Fibroblast of lung (primary cell): ENCODE measurements around the gene TARM1. TPM values are rescaled to one million over a fixed set of nuclear protein-coding genes. Genes with fewer than 3 reads are reported as not detected.

ENCODE experiments used
- DNase-seq, 2 donors: peaks; one replicate each; pipeline versions ENCODE4 v3.0.0 to v3.0.0-alpha.2; 2010; ENCODE audit warnings: low read depth in 2 of 2
- H2AFZ ChIP-seq: 2 replicates; pipeline ENCODE4 v1.5.1; 2012; ENCODE audit warnings: low read length, control low read depth, inconsistent platforms
- H3K27ac ChIP-seq: 2 replicates; pipeline ENCODE4 v1.5.1; 2011; ENCODE audit warnings: low read length, control low read depth; ENCODE audit not compliant: insufficient read depth
- H3K27me3 ChIP-seq: 2 replicates; pipeline ENCODE4 v1.5.1; 2011; ENCODE audit warnings: mild to moderate bottlenecking, low read length; ENCODE audit not compliant: control insufficient read depth, insufficient read depth
- H3K36me3 ChIP-seq: 2 replicates; pipeline ENCODE4 v1.5.1; 2011; ENCODE audit warnings: low read length; ENCODE audit not compliant: control insufficient read depth, insufficient read depth
- H3K4me1 ChIP-seq: 2 replicates; pipeline ENCODE4 v1.5.1; 2011; ENCODE audit warnings: low read length; ENCODE audit not compliant: control insufficient read depth, insufficient read depth; ENCODE audit errors: extremely low read depth
- H3K4me2 ChIP-seq: 2 replicates; pipeline ENCODE4 v1.5.1; 2011; ENCODE audit warnings: low read length, control low read depth; ENCODE audit not compliant: insufficient read depth; ENCODE audit errors: extremely low read depth
- H3K4me3 ChIP-seq, 4 experiments: fragments of 200-600 bp in 1 of 4; sonication (generic) in 1 of 4; replicated peaks in 1 of 4; 2 replicates each; pipeline ENCODE4 v1.5.1; 2011 to 2016; ENCODE audit warnings: low read length in 4 of 4, low read depth in 3 of 4, mild to moderate bottlenecking in 3 of 4, control low read depth in 2 of 4, inconsistent platforms in 1 of 4, mixed read lengths in 1 of 4; ENCODE audit not compliant: insufficient read depth in 1 of 4; ENCODE audit errors: control extremely low read depth in 1 of 4
- H3K79me2 ChIP-seq: 2 replicates; pipeline ENCODE4 v1.5.1; 2012; ENCODE audit warnings: mild to moderate bottlenecking, low read length, inconsistent platforms; ENCODE audit not compliant: control insufficient read depth, insufficient read depth
- H3K9ac ChIP-seq: 2 replicates; pipeline ENCODE4 v1.5.1; 2011; ENCODE audit warnings: mild to moderate bottlenecking, low read length, control low read depth; ENCODE audit not compliant: insufficient read depth
- H3K9me3 ChIP-seq: 2 replicates; pipeline ENCODE4 v1.5.1; 2012; ENCODE audit warnings: low read depth, low read length; ENCODE audit not compliant: control insufficient read depth, insufficient read depth
- H4K20me1 ChIP-seq: 2 replicates; pipeline ENCODE4 v1.5.1; 2011; ENCODE audit warnings: low read length; ENCODE audit not compliant: control insufficient read depth, insufficient read depth; ENCODE audit errors: extremely low read depth
- EZH2 ChIP-seq: IDR thresholded peaks from 2 replicates; pipeline ENCODE4 v1.5.1; 2012; ENCODE audit warnings: low read length, control low read depth, mild to moderate bottlenecking; ENCODE audit errors: missing control alignments
- polyA minus RNA-seq: library from RNA; depleted of rRNA, polyadenylated mRNA; stranded (reverse); fragments of >200 nt; gene quantifications from 2 replicates; pipeline ENCODE4 v1.2.3, GENCODE V29; 2011; ENCODE audit warnings: low replicate concordance
- polyA plus RNA-seq, 2 donors: library from polyadenylated mRNA; depleted of rRNA in 1 of 2; stranded (reverse) in 1 of 2; unstranded in 1 of 2; fragments of >200 nt; gene quantifications; 2 replicates each; pipeline ENCODE4 v1.2.1, GENCODE V29; 2011 to 2012; ENCODE audit warnings: missing spikeins in 1 of 2
- total RNA-seq: library from RNA; depleted of rRNA; stranded (reverse); fragments of >200 nt; gene quantifications from 2 replicates; pipeline ENCODE4 v1.2.1, GENCODE V29; 2014
- TF ChIP-seq, protein P1 (sequence below), 2 donors: IDR thresholded peaks in 1 of 2; conservative IDR thresholded peaks in 1 of 2; 1 replicate in 1 of 2; 2 replicates in 1 of 2; pipeline ENCODE4 v1.5.1; 2011 to 2012; ENCODE audit warnings: low read length in 2 of 2, control low read depth in 1 of 2, inconsistent platforms in 1 of 2, low read depth in 1 of 2, mild to moderate bottlenecking in 1 of 2

Gene TARM1
- not detected in 2 replicates for total RNA-seq
- polyA plus RNA-seq: not detected in 2 replicates
- polyA plus RNA-seq (2012): not detected in 2 replicates
- polyA minus RNA-seq: not detected in 2 replicates

DNA sequence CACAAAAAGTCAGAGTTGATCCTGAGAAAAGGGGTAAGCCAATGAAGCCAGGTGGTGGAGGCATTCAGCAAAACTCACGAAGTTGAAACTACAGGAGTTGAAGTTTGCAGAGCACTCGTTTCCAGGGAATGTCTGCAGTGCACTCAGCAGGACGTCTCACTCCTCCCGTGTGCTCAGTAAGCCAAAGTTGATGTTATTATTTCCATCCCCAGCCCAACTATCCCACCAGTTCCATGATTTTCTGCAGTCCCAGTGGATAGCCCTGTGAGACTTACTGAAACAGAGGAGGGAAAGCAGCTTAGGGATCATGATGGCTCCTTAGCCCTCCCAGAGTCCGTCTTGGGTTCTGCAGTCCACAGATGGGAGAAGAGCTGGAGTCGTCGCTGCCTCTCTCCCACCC, at the start of gene TARM1:
TARM1 (minus strand) TSS at position 334 of the 400 bp plus-strand sequence; CDS start at position 309, 25 bp downstream.
- no peak within 1 kb of the TSS for H3K27ac ChIP-seq
- H3K36me3 ChIP-seq: no peaks in the 10 kb centered on the region
- H3K27me3 ChIP-seq: no peaks in the 10 kb centered on the region
- TF ChIP-seq, protein P1, sequence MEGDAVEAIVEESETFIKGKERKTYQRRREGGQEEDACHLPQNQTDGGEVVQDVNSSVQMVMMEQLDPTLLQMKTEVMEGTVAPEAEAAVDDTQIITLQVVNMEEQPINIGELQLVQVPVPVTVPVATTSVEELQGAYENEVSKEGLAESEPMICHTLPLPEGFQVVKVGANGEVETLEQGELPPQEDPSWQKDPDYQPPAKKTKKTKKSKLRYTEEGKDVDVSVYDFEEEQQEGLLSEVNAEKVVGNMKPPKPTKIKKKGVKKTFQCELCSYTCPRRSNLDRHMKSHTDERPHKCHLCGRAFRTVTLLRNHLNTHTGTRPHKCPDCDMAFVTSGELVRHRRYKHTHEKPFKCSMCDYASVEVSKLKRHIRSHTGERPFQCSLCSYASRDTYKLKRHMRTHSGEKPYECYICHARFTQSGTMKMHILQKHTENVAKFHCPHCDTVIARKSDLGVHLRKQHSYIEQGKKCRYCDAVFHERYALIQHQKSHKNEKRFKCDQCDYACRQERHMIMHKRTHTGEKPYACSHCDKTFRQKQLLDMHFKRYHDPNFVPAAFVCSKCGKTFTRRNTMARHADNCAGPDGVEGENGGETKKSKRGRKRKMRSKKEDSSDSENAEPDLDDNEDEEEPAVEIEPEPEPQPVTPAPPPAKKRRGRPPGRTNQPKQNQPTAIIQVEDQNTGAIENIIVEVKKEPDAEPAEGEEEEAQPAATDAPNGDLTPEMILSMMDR (conservative IDR thresholded peaks at IDR 0.05 in 1 of 2, IDR thresholded peaks at IDR 0.05 in 1 of 2; ENCODE audit: low read depth in 1 of 2, low read length in 2 of 2): no peak
- no peak for TF ChIP-seq EZH2
- H2AFZ ChIP-seq: no peak within 1 kb of the TSS
- no peak within 1 kb of the TSS for H3K4me3 ChIP-seq
- H3K9ac ChIP-seq: no peak within 1 kb of the TSS
- no peaks in the 10 kb centered on the region for H3K79me2 ChIP-seq
- H4K20me1 ChIP-seq: no peaks in the 10 kb centered on the region
- DNase-seq: no peak
- no peak within 1 kb of the TSS for H3K4me2 ChIP-seq
- H3K4me1 ChIP-seq: no peaks in the 10 kb centered on the region
- no peaks in the 10 kb centered on the region for H3K9me3 ChIP-seq

DNA sequence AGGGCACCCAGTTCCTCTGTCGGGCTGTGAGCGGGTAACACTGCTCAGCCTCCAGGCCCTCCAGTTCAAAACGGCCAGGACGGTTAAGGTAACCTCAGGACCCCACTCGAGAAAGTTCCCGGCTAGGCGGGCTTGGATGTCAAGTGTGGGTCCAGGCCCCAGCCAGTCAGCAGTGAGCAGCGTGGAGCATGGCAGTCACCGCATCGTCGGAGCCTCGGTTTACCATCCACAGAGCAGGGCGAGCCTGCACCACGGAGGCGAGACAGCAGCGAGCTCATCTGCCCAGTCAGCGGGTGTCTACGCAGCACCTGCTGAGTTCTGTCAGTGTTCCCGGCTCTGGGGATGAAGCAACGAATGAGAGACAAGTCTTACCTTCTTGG, 48.4 kb upstream of the TARM1 start:
- no peaks in the 10 kb centered on the region for H3K4me1 ChIP-seq
- no peaks in the 10 kb centered on the region for H3K27me3 ChIP-seq
- no peaks in the 10 kb centered on the region for H3K79me2 ChIP-seq
- H3K36me3 ChIP-seq: peaks cover 21% of the 10 kb centered on the region
- no peak overlapping the region for H3K9ac ChIP-seq
- TF ChIP-seq EZH2: no peak
- TF ChIP-seq, protein P1 (conservative IDR thresholded peaks at IDR 0.05 in 1 of 2, IDR thresholded peaks at IDR 0.05 in 1 of 2; ENCODE audit: low read depth in 1 of 2, low read length in 2 of 2): no peak
- H2AFZ ChIP-seq: no peak overlapping the region
- H3K9me3 ChIP-seq: no peaks in the 10 kb centered on the region
- DNase-seq: no peak
- no peaks in the 10 kb centered on the region for H4K20me1 ChIP-seq
- no peak overlapping the region for H3K27ac ChIP-seq
- H3K4me3 ChIP-seq: no peak overlapping the region
- H3K4me2 ChIP-seq: no peak overlapping the region

DNA sequence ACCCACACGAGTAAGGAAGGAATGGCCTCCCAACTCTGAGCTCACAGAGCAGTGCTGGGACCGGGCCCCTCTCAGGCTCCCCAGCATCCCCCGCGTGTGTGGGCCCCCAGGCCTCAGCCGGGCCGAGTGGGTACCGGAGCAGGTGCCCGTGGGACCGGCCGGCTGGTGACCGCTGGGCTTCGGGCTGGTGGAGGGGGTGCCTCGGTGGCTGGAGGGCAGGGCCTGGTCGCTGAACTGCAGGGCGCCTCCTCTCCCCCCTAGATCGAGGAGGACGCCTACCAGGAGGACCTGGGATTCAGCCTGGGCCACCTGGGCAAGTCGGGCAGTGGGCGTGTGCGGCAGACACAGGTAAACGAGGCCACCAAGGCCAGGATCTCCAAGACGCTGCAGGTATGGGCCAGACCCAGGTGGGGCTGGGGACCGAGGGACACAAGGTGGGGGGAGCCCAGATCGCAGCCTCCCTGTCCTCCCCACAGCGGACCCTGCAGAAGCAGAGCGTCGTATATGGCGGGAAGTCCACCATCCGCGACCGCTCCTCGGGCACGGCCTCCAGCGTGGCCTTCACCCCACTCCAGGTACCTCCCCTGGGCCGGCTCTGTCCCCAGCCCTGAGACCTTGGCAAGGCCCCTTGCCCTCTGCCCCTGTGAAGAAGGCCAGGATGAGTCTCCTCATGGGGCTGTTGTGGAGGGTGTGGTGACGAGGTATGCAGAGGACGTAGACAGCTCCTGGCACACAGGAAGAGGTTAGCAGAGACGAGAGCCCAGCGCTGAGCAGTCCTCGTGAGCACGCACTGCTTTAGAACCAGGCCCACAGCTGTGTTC, 47.8 kb upstream of the TARM1 start:
- no peak for DNase-seq
- no peak overlapping the region for H2AFZ ChIP-seq
- H3K9ac ChIP-seq: no peak overlapping the region
- H3K9me3 ChIP-seq: no peaks in the 10 kb centered on the region
- no peak overlapping the region for H3K4me2 ChIP-seq
- H3K27ac ChIP-seq: no peak overlapping the region
- H3K79me2 ChIP-seq: no peaks in the 10 kb centered on the region
- no peaks in the 10 kb centered on the region for H4K20me1 ChIP-seq
- H3K4me1 ChIP-seq: no peaks in the 10 kb centered on the region
- peaks cover 21% of the 10 kb centered on the region for H3K36me3 ChIP-seq
- no peak overlapping the region for H3K4me3 ChIP-seq
- H3K27me3 ChIP-seq: no peaks in the 10 kb centered on the region
- TF ChIP-seq, protein P1 (conservative IDR thresholded peaks at IDR 0.05 in 1 of 2, IDR thresholded peaks at IDR 0.05 in 1 of 2; ENCODE audit: low read depth in 1 of 2, low read length in 2 of 2): no peak
